ENCODE measurements around the gene PSMB3.
A peak's percentile ranks its signal among the peaks of the same experiment; 100 is the strongest.

PSMB3 gene

DNA sequence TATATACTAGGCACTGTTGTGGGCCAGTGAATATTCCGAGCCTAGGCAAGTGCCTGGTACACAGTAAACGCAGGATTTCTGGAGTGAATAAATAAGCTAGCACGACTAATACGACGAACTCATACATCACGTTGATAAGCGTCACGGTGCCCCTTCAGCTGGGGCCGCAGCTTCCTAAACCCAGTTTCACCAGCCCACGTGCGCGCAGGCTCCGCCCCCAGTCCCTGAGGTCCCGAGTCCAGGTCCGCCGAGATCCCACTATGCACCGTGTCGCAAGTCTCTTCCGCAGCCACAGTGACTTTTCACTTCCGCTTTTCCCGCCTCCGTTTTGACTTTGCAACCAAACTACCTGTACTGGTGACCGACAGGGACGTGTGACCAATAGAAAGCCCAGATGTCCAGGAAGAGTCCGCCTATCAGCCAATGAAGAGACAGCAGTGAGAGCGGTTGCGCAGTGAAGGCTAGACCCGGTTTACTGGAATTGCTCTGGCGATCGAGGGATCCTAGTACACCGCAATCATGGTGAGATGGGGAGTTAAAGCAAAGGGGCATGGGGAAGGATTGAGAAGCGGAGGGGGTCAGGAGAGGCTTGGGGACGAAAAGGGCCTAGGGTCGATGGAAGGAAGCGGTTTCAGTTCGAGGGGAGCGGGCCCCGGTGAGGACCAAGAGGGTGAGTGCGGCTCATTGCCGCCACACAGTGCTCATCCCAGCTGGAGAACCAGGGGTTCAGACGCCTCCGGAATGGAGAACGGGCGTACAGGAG is at the start of gene PSMB3:
Gene PSMB3 (plus strand): TSS at position 434 of the 763 bp plus-strand sequence. CDS start 86 bp downstream, at position 520.
- DNase-seq (ENCODE audit: low read depth) = peak; percentile 99

DNA sequence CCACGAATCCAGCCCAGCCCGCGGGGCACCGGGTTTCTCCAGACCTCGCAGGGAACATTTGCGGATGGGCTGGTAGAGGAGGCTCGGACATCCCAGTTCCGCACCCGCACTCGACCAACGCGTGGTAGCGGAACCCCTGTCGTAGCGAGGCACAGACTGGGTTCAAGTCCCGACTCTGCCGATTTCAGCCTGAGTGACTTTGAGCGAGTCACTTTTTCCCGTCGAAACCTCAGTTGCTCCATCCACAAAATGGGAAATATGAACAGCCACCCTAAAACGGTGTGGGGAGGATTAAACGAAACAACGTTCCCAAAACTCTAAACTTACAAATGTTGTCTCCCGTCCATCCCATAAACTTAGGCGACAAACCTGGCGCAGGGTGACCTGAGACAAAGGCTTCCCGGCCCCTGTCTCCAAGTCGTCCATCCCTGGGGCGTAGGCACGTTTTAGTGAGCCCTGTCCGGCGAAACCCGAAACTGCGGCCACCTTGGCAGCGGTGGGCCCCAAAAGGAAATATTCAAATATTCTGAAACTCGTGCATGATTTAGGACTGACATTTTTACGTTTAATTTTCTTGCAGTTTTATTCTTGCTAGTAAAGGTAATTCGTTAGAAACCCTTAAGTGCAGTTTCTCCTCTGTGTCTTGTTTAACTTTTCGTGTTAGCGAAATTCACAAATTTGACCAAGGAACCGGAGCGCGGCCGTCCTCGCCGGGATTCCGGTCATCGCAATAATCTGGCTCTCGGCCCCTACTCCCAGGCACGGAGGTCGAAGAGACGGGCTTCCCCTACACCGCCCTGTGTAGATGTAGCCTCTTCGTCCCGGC is 49.4 kb upstream of the PSMB3 start:
- DNase-seq (ENCODE audit: low read depth) = no peak

DNA sequence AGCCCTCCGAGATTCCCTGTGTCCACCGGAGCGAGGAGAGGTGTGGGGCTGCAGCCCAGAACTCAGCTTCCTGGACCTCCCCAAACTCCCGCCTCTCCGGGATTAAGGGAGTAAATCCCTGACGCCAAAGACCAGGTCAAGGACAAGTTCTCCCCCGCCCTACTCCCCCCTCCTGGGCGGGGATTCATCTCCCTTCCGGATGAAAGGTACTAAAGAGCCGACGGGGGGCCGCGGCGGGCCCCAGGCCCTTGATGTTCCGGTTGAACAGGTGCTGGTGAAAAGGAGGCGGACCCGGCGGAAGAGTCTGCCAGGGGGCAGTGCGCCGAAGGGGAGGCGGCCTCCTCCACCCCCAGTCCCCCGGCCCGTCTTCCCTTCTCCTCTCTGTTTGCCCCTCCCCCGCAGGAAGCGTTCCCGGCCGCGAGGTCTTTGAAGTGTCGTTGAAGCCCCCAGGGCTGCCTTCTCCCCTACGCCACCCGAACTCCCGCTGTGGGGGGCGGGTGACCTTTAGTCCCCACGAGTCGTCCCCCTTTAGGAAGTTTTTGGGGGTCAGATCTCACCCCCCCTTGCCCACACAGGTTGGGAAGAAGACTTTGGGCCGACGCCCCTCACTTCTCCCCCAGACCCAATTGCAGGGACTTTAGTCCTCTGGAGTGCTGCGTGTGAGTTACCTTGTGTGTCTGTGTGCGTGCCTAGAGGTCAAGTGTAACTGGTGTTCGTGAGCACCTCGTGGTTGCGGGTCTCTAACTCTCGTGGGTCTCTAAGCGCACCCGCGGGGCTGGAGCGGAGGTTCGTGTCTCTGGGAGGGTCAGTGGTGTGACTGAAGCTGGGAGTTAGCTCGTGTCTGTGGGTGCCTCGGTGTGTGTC is 48.6 kb upstream of the PSMB3 start:
- no peak for DNase-seq (ENCODE audit: low read depth)

DNA sequence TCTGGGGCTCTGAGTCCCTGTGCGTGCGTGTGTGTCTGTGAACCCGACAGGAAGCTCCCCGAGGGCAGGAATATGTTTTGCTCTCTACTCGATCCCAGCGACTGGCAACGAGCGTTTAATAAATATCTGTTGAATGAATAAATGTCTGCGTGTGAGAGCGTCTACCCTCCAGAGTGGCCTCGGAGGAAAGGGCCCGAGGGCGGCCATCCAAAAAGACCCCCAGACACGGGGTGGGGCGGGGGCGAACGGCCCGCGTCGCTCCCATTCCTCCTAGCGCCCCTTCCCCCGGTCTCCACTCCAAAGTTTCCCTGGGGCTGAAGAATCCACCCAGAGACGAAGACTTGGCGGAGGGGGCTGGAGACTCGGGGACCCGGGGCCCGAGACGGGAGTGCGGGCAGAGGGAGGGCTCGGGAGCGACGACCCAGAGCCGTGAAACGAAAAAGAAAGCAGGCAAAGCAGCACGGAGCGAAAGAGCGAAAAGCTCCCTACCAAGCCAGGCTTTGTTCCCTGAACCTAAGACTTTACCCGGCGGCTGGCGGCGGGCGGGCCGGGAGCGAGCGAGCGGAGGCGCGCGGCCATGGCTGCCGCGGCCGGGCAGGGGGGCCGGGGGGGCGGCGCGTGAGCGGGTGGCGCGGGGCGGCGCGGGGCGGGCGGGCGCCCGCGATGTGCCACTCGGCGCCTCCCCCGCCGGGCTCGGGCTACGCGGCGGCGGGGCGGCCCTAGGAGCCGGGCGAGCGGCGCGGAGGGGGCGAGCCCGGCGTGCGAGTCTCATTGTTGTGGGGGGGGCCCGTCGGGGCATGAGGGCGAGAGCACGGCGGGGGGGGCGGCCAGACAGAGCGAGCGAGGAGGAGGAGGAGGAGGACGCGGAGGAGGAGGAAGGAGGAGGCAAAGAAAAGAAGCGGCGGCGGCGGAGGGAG is 47.7 kb upstream of the PSMB3 start, which contains the start of gene MLLT6:
Gene MLLT6 (plus strand): TSS at position 668 of the 917 bp plus-strand sequence. CDS start 360 bp downstream, outside the sequence.
- DNase-seq (ENCODE audit: low read depth) = peak; percentile 54

DNA sequence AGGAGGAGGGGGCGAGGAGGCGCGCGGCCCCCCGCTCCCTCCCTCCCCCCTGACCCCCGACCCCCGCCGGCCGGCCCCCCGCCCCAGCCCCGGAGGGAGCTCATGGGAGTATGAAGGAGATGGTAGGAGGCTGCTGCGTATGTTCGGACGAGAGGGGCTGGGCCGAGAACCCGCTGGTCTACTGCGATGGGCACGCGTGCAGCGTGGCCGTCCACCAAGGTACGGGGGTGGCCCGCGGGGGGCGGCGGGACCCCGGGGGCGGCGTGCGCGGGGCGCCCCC is 47.1 kb upstream of the PSMB3 start:
- no peak for DNase-seq (ENCODE audit: low read depth)

DNA sequence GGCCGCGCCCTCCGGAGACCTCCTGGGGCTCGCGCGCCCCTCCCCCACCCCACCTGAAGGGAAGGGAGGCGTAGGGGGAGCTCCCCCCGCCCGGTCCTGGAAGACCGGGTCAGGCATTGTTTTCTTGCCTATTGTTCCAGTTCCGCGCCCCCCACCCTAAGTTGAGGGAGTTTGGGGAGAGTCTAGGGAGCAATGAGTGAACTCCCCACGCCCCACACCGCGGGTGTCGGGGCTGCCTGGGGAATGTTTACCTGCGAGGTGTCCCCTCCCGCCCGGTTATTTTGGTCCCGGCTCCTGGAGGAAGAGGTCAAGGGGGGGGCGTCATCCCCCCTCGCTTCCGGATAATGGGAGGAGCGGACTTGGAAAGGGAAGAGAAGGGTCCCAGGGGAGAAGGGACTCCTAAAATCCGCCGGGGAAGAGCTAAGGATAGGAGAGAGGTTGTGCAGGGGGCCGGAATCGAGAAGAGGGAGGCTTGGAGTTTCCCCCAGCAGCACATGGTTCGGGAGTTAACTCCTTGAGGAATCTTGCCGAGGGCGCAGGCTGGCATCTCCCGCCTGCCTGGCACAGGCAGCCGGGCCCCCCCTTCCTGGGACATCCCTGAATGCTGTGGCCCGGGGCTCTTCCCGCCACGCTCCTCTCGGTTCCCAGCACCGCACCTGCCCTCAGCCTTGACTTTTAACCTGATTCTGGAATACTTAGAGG is 46.6 kb upstream of the PSMB3 start:
- no peak for DNase-seq (ENCODE audit: low read depth)

DNA sequence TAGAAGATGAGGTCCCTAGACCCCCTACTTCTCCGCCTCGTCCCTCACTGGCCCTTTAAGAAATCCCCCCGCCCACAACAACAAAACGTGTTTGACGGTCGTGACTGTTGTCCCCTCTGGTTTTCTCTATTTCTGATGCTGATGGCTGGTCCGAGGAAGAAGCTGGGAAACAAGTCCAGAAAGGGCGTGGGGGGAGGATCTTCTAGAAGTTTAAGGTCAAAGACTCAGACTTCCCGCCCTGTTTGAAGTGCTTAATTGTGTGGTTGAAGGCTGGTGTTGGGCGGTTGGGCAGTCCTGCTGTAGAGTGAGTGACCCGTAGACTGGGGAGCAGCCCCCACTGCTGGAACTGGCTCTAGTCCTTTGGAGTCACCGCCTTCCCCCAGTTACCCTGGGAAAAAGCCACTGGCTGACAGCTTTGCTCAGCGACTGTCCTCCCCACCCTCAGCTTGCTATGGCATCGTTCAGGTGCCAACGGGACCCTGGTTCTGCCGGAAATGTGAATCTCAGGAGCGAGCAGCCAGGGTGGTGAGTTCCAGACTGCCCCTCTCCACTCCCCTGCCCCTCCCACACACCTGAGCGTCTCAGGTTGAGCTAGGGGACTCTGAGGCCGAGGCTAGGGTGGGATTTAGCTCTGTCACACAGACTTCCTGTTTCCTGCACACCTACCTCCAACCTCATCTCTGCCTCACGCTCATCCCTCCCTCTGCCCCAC is 45.9 kb upstream of the PSMB3 start:
- DNase-seq (ENCODE audit: low read depth) = no peak

DNA sequence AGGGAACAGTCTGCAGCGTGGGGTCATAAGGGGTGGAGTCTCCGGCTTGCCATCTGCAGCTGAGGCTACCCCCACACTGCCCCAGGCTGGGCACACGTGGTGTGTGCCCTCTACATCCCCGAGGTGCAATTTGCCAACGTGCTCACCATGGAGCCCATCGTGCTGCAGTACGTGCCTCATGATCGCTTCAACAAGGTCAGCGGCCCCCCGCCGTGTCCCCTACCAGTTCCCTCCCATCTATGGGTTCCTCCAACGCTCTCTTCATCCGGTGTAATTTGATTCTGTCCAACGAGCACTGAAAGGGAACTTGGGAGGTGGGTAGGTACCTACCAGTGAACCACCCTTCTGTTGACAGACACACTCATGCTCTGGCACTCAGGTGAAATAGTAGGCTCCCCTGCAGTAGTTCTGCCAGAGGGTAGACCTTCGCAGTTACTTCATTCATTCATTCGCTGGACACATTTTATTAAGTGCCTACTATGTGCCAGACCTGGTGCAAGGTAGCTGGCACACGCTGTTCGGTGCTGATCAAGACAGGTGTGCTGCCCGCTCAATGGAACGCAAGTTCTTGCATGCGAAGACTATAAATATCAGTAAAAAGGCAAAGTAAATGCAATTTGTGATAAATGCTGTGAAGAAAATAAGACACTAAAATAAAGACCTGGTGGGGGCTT is 44.7 kb upstream of the PSMB3 start:
- DNase-seq (ENCODE audit: low read depth) = no peak

DNA sequence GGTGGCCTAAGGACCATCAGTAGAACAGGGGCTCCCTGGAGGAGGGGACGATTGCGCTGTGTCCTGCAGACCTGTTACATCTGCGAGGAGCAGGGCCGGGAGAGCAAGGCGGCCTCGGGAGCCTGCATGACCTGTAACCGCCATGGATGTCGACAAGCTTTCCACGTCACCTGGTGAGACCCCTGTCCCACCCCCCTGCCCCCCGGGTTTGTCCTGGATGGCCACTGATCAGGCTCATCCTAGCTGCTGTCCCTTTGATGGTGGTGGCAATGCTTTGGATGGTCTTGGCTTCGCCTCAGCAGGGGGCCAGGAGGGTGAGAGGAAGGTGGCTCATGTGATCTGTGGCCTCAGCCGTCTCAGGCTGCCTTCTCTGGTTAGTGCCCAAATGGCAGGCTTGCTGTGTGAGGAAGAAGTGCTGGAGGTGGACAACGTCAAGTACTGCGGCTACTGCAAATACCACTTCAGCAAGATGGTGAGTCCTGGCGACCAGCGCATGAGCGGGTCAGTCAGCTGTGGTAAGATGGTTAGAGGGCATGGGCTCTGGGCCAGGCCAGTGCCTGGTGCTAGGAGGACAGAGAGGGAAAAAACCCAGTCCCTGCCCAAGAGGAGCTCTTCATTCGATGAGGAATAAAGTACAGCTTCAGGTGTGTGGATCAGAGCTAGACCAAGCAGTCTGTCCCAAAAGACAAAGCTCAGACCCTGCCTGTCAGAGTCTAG is 43.3 kb upstream of the PSMB3 start:
- no peak for DNase-seq (ENCODE audit: low read depth)

DNA sequence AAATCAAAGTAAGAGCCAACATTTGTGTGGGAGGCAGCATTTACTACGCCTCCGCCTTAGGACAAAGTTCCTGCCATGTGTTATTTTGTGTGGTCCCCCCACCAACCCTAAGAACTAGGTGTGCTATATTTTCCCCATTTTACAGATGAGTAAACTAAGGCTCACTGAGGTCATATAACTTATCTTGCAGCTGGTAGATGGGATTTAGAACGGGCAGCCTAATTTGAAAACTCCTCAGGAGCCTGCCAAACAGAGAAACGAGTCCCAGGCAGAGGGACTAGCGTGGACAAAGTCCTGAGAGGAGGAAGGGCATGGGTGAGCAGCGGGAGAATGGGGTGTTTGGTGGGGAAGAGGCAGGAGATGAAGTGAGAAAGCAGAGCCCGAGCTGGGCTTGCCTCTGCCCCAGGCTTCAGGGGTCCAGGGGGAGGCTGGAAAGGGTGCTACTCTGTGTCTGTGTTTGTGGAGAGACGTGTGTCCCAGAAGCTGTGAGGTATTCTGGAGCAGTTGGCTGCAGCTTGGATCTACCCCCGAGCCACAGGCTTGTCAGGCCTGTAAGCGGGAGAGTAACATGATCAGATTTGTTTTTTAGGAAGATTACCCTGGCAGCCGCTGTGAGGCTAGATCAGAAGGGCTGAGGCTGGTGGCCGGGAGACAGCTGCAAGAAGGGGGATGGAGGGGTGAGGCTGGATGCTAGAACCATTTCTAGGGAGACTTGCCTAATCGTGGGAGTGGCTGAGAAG is 42.5 kb upstream of the PSMB3 start:
- no peak for DNase-seq (ENCODE audit: low read depth)

DNA sequence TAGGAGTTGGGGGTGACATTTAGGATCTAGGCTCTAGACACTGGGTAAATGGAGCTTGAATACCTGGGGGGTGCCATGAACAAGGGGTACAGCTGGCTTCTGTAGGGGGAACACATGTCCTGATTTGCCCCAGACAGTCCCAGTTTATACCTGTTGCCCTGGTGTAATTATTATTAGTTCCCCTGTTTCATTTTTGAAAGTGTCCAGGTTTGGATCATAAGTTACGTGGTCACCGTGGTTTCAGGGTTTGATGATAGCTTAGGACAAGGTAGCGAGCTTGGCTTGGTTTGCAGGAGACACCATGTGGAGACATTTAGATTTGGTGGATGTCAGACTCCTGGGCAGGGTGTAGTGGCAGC is 42.0 kb upstream of the PSMB3 start:
- no peak for DNase-seq (ENCODE audit: low read depth)

DNA sequence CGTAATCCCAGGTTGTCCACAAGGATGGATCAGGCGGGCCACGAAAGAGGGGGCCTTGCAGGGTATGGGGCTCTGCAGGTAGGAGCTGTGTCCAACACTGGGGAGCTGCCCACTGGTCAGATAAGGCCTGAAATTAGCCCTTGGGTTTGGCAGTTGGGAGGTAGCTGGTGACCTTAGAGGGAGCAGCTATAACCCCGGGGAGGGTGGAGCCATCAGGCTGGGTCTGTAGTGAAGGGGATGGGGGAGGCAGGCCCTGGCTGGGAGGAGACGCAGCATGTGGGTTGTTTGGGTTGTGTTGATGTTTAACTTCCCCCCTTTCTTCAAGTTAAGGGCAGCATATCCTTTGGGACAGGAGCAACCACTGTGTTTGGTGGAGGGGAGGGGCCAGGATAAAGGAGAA is 41.6 kb upstream of the PSMB3 start:
- no peak for DNase-seq (ENCODE audit: low read depth)

DNA sequence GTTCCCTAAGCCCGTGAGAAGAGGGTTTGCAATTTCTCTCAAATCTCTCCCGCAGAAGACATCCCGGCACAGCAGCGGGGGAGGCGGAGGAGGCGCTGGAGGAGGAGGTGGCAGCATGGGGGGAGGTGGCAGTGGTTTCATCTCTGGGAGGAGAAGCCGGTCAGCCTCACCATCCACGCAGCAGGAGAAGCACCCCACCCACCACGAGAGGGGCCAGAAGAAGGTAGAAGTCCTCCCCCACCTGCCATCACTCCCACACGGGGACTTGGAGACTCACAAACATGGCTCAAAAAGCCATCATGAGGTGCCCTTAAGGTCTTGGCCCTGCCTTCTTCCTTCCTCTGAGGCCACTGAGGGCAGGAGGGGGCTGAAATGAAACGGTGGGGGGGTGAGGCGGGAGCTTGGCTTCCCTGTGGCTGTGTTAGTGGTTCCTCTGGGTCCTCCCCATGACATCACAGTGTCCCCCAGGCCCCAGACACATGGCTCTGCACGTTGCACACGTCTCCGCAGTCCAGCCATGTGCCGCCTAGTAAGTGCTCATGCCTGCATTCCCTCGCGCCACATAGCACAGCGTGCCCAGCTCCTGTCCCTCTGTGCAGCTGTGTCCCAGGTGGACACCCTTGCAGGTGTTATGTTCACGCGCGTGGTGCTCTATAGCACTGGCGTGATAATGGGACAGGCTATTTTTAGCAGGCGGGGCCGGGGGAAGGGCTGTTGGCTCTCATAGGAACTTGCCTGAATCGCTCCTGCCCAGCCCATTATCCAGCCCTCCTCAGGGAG is 40.6 kb upstream of the PSMB3 start:
- DNase-seq (ENCODE audit: low read depth) = no peak

DNA sequence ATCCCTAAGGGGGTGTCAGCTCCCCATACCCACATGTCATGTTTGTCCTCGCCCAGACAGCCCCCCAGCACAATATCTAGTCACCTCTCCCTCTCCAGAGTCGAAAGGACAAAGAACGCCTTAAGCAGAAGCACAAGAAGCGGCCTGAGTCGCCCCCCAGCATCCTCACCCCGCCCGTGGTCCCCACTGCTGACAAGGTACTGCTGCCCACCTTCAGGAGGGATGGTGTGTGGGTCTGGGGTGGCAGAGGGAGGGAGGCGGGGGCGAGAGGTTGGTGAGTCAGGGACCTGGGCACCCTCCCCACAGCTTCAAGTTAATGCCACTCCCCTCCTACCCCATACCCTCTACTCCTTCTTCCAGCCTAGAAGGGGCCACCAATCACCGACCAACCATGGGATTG is 39.9 kb upstream of the PSMB3 start:
- no peak for DNase-seq (ENCODE audit: low read depth)

DNA sequence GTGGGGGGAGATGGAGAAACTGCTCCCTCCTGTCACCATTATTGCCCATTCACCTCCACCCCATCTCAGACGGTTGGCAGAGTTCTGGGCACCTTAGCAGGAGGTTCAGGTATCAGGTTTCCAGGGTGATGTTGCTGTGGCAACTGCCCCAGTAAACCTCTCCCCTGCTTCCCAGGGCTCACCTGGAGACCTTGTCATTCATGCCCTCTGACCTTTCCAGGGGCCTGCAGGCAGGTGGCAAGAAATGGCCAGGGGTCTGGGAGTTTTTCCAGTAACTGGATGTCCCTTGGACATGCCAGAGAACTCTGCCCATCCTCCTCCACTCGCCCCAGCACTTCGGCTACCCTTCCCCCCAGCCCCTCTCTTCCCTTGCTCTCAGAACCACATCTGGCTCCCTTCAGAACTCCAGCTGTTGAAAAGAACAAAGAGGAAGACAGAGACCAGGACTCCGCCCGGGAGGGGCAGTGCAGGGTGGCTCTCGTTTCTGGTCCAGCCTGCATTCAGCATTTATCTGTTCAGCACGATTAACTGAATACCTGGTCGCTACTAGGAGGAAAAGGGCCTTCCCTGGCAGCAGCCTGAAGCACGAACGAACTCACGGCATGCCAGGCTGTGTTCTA is 39.0 kb upstream of the PSMB3 start:
- DNase-seq (ENCODE audit: low read depth) = no peak

DNA sequence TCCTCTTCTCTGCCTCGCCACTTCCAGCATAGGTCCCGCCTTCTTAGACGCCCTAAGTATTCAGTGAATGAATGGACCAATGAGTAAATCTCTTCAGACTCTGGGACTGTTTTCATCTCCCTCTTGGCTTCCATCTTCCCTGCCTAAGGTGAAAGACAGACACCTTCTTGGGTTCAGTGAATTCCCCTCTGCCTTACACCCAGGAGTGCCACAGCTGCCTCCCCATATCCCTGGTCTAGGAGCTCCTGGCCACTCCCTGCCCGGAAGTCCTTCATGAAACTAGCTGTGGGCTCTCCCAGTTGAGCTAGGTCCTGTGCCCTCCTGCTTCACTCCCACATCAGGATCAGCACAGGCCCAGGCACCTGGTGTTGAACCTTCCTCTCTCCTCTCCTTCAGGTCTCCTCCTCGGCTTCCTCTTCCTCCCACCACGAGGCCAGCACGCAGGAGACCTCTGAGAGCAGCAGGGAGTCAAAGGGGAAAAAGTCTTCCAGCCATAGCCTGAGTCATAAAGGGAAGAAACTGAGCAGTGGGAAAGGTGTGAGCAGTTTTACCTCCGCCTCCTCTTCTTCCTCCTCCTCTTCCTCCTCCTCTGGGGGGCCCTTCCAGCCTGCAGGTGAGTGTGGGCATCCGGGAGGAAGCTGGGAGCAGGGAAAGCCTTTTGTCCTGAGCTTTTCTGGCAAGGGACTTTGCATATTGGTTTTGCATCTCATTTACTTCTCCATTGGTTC is 37.2 kb upstream of the PSMB3 start:
- no peak for DNase-seq (ENCODE audit: low read depth)

All from fibroblast of the conjunctiva (primary cell).